GM18909 (cell line): ENCODE data around the gene IST1.
"Not testable (repeated sequence)": the region's sequence is repeated elsewhere in the genome, so short reads cannot be mapped to it uniquely, and the experiment has no call there.

Experiments
- ATAC-seq: cut with Tn5 transposase; IDR thresholded peaks from one replicate; pipeline ENCODE4 v1.9.1; 2021; ENCODE audit warnings: mild to moderate bottlenecking; ENCODE audit not compliant: unreplicated experiment, poor library complexity

Gene IST1

GRCh38 chr16:71894921-71895678 is at the start of gene IST1:
Gene IST1 (plus strand): TSS chr16:71895531. CDS start chr16:71915641, 20,110 bp downstream.
- peak; percentile 86 for ATAC-seq

- ATAC-seq, result peak; percentile 70
These were observed 49.5 kb upstream of the IST1 start, which contains the start of gene ATXN1L for GRCh38 chr16:71845639-71846430. Gene ATXN1L (plus strand): TSS chr16:71845976. CDS start chr16:71849741, 3,765 bp downstream.

GRCh38 chr16:71846431-71846830 is 48.9 kb upstream of the IST1 start:
- peak; percentile 2 for ATAC-seq

- ATAC-seq, result no peak
These were observed 48.2 kb upstream of the IST1 start for GRCh38 chr16:71847096-71847495.

GRCh38 chr16:71848622-71849021 is 46.7 kb upstream of the IST1 start:
- no peak for ATAC-seq

- ATAC-seq, result no peak
These were observed 43.6 kb upstream of the IST1 start for GRCh38 chr16:71851746-71852145.

- ATAC-seq, result no peak
These were observed 43.2 kb upstream of the IST1 start for GRCh38 chr16:71852158-71852557.

- no peak for ATAC-seq
These were observed 42.8 kb upstream of the IST1 start for GRCh38 chr16:71852561-71852960.

- ATAC-seq, result peak; percentile 72
These were observed 41.9 kb upstream of the IST1 start for GRCh38 chr16:71853413-71853812.

GRCh38 chr16:71854369-71854948 is 40.9 kb upstream of the IST1 start:
- ATAC-seq, result no peak

- no peak for ATAC-seq
These were observed 39.2 kb upstream of the IST1 start for GRCh38 chr16:71855937-71856662.

GRCh38 chr16:71859762-71860521 is 35.4 kb upstream of the IST1 start:
- no peak for ATAC-seq

GRCh38 chr16:71863995-71864394 is 31.3 kb upstream of the IST1 start:
- ATAC-seq, result no peak

GRCh38 chr16:71865173-71865863 is 30.0 kb upstream of the IST1 start:
- no peak for ATAC-seq

- not testable (repeated sequence) for ATAC-seq
These were observed 28.2 kb upstream of the IST1 start for GRCh38 chr16:71867175-71867574.

GRCh38 chr16:71867939-71868338 is 27.4 kb upstream of the IST1 start:
- ATAC-seq, result no peak

GRCh38 chr16:71869089-71869488 is 26.2 kb upstream of the IST1 start:
- no peak for ATAC-seq

GRCh38 chr16:71870818-71871217 is 24.5 kb upstream of the IST1 start:
- no peak for ATAC-seq

GRCh38 chr16:71873199-71873598 is 22.1 kb upstream of the IST1 start:
- no peak for ATAC-seq
